Right ventricle myocardium superior (tissue), 1 donor: Measurements from ENCODE around the gene RTN1. TPM values are rescaled to one million over a fixed set of nuclear protein-coding genes. Genes with fewer than 3 reads are reported as not detected.
A peak's percentile ranks its signal among the peaks of the same experiment; 100 is the strongest.

Experiments
- ATAC-seq: fragments of 200-7000 bp; cut with Tn5 transposase; one replicate; pipeline ENCODE4 v1.9.1; 2020; ENCODE audit warnings: mild to moderate bottlenecking; ENCODE audit not compliant: poor library complexity
- DNase-seq: peaks from one replicate; pipeline ENCODE4 v3.0.0-alpha.2; 2020
- intact Hi-C: fragments of 100-400 bp; cut with DNase I; formaldehyde crosslinking; loops from one replicate; pipeline ENCODE4 v1.11.2; 2022
- long read RNA-seq: library from polyadenylated mRNA; unstranded; transcript quantifications from one replicate; pipeline ENCODE4 v2.0.0, GENCODE V29; 2021
- total RNA-seq: library from RNA; stranded (reverse); fragmentation: NEBNext Ultra II Directional; extraction: Animal tissue kit (Norgen Biotek cat#: 25700); gene quantifications from one replicate; pipeline ENCODE4 v1.2.1, GENCODE V29; 2021
- donor health status: DM: no; HTN: yes; CAD: no; lungs with severe emphysema.

Gene RTN1
- total RNA-seq: 1.1 TPM
- long read RNA-seq, partial matches to known transcripts: 0 of 3 reads
- long read RNA-seq, other reads (novel, unspliced or antisense): 1 of 3 reads

DNA sequence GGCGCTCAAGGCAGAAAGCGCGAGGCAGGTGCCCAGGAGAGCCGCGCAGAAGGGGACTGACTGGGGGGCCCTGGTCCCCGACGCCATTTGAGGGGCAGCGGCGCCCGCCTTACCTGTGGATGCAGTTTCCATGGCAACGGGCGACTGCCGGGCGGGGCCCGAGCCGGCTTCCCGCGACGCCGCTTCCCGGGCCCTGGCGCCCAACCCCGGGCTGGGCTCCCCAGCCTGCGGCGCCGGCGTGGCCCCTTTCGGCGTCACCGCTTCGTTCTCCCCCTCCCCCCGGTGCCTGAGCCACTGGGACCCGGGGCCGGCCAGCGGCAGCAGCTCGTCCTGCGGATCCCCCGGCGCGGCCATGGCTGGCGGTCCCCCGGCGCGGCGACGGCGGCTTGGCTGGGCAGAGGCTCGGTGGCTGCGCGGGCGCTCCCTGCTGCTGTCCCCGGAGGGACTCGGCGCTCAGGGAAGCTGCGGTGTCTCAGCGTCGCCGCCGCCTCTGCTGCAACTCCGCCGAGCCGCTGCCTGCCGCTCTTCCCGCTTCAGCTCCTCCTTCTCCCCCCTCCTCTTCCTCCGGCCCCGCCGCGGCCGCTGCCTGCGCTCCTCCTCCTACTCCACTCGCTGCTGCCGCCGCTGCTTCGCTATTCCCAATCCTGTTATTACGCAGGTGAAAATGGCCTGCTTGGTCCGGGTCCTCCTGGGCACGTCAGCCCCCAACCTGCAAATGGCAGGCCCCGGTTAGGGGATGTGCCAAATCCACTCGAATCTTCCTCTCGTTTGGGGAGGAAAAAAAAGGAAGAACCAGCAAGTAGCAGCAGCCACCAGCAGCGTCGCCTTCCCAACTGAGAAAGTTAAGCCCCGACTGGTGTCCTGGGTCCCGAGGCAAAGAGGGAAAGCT is at the start of gene RTN1:
Gene RTN1 (minus strand): TSS at position 500 of the 889 bp plus-strand sequence. CDS start 146 bp downstream, at position 354.
- peak; percentile 76 for DNase-seq
- ATAC-seq: peak; percentile 94
- intact Hi-C loops: no loop called here

DNA sequence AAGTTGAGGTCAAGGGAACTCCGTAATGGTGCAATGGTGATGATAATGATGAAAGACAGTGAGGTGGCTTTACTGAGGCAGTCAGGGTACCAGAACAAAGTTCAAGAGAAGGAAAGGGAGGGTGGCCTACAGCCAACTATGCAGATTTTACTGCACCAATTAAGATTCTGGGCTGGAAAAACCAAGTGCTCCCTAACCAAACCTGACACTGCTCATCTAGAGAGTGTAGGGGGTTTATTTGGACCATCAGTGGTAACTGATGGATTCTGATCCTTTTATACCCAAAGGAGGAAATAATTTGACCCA is 49.8 kb upstream of the RTN1 start:
- DNase-seq (no peak), ATAC-seq (no peak)
- intact Hi-C loops: no loop called here

- ATAC-seq: peak; percentile 45
- DNase-seq: peak; percentile 39
- intact Hi-C loops: no loop called here
Observed at GRCh38 chr14:59919570-59920377, 49.2 kb upstream of the RTN1 start, which contains the start of gene LRRC9. Gene LRRC9, plus strand, starts transcription at chr14:59920144.

DNA sequence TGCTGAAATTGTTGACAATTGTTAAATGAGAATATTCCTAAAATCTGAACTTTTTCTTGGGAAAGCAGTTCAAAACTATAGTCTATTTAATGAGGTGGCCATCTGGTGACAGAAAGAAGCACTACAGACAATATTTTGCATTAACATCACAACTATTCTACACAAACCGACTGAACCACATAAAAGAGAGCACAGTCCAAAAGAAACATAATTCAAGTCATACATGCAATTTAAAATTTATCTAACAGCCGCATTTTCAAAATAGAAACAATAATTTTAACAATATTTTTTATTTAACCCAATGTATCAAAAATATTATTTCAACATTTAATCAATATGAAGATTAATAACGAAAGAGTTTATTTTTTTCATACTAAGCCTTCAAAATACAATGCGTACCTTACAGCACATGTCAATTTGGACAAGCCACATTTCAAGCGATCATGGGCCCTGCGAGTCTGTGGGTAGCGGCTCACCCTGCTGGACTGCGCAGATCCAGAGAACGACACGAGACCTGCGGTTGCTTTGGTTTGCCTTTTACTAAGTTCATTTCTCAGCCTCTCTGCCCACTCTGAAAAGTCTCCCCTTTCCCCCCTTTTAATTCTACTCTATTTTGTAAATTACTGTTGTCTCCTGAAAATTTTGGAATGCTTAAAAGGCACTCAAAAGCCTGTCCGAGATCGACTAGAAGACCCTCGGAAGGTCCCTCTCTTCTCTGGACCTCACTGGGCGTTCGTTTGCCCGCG is 48.4 kb upstream of the RTN1 start:
- ATAC-seq (peak; percentile 75), DNase-seq (peak; percentile 33)
- intact Hi-C loops: no loop called here

DNA sequence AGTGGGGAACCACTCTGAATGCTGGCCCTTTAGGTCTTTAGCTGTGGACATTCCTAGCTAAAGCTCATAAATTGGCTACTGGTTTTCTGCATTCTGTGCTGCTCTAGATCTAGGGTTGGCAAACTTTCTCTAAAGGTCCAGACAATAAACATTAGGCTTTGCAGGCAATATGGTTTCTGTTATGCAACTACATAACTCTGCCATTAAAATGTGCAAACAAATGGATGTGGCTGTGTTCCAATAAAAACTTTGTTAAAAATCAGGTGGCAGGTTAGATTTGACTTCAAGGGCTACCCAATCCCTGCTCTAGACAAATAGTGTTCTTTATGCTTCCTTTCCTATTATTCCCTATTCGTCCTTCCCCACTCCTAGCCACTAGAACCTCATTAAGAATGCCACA is 42.6 kb upstream of the RTN1 start:
- intact Hi-C loops: no loop called here
- DNase-seq (no peak), ATAC-seq (no peak)

GRCh38 chr14:59912443-59912842 is 41.9 kb upstream of the RTN1 start:
- ATAC-seq (no peak), DNase-seq (no peak)
- intact Hi-C loops: no loop called here

- ATAC-seq: no peak
- intact Hi-C loops: no loop called here
- no peak for DNase-seq
Observed at GRCh38 chr14:59905188-59905587, 34.6 kb upstream of the RTN1 start.

GRCh38 chr14:59904184-59904583 is 33.6 kb upstream of the RTN1 start:
- intact Hi-C loops: no loop called here
- ATAC-seq: no peak
- DNase-seq: no peak

DNA sequence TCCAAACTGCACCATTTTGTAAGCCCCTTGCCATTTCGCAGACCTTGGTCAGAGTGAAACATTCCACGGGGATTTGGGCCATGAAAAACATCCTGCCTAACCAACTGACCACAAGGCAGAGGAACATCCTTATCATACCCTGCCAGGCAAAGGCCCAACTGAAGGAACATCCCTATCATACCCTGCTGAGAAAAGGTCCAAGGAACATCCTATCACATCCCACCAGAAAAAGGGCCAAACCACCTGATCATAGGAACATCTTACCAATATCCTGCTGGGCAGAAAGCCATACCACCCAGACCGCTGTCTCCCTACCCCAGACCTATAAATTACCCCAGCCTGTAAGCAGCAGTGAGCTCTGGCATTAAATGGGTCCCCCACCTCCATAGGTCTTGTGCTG is 30.0 kb upstream of the RTN1 start:
- DNase-seq: no peak
- intact Hi-C loops: no loop called here
- no peak for ATAC-seq

GRCh38 chr14:59897757-59898383 is 27.3 kb upstream of the RTN1 start:
- ATAC-seq (no peak), DNase-seq (no peak)
- intact Hi-C loops: no loop called here

DNA sequence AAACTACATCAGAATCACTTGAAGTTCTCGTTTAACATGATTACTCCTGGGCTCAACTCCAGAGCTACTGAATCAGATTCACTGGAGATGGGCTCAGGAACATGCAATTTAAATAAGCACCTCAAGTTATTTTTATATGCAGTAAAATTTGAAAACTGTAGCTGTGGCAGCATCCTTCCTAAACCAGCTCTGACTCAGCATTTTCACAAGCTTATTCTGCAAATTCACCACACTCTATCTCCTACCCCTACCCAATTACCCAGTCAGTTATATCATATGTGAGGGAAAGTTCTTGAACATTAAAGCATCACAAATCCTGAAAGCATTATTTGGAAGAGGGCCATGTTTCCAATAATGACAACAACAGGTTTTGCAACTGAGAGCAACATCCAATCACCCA is 25.1 kb upstream of the RTN1 start:
- DNase-seq: no peak
- intact Hi-C loops: no loop called here
- ATAC-seq: no peak

DNA sequence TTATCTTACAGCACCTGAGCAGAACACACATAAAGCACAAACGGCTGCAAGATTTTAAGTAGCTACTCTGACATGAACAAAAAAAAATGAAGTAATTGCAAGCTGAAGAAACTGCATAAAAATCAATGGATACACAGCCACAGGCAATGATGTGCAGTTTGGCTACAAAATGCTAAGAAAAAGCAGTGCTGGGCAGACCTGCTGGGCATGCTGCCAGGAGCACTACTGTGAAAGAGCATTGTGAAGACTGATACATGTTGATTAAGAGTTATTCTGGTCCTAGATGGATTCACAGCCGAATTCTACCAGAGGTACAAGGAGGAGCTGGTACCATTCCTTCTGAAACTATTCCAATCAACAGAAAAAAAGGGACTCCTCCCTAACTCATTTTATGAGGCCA is 20.1 kb upstream of the RTN1 start:
- DNase-seq: no peak
- no peak for ATAC-seq
- intact Hi-C loops: no loop called here

DNA sequence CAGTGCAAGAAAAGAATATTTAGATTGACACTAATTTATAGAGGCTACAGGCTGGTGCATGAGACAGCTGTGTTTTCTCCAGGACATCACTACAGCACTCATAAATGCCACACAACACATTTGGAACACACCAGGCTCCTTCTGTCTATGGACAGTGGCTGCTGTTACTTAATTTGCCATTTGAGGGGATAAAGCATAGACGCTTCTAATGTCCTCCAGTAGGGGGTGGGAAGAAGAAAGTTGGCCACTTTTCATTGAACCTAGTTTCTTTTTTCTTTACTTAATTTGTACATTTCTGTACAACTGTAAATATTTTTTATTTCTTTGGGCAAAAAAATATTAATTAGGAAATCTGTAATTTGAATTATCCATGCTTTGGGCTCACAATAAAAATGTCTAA is 12.4 kb upstream of the RTN1 start:
- no peak for DNase-seq
- intact Hi-C loops: no loop called here
- no peak for ATAC-seq

DNA sequence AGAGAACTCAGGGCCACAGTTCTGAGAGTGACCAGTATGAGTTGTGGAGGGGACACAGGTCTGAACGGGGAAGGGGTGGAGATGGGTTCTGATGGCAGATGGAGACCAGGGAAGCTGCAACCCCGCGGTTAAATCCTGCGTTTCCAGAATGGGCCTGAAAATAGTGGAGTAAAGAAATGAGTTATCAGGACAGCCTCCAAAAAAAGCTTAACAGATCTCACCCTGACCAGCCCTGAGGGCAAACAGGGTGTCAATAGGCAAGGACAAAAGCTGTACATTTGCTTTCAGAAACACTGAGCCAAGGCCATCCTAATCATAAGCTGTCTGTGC is 555 bp upstream of the RTN1 start:
- intact Hi-C loops: no loop called here
- ATAC-seq (no peak), DNase-seq (no peak)

DNA sequence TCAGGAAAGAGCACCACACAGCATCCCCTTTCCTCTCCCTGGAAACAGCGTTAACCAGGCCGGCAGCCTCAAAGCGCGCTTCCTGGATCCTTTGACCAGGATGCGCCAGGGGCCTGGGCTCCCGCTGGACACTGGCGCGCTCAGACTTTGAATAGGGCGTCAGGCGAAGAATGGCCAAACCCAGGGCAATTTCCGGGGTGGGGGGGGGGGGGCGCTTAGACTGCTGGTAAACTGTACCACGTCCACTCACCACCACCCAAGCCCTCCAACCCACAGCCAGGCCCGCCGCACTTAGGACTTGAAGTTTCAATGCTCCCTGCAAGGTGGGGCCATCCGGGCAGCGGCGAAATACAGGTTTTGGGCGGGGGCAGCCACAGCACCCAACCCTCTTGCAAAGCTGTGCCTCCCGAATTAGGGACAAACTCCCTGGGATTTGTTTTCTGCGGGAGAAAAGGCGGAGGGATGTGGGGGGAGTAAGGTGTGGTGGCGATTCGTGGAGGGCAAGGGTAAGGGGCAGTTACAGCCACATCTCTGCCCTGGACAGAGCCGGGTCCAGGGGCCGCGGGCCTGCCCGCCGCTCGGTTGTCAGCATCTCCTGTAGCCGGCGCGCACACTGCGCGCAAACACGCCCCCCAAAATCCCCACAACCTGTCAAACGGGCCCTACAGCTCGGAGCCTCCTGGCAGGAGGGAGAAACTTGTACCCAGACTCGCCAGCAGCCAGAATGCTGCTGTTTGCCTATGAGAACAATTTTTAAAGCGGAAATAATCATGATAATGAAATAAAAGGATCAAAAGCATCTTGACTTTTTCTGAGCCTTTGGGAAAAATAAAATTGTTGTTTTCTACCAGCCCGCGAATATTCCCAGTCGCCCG is 958 bp downstream of the RTN1 start:
- ATAC-seq: no peak
- intact Hi-C loops: no loop called here
- DNase-seq: no peak

DNA sequence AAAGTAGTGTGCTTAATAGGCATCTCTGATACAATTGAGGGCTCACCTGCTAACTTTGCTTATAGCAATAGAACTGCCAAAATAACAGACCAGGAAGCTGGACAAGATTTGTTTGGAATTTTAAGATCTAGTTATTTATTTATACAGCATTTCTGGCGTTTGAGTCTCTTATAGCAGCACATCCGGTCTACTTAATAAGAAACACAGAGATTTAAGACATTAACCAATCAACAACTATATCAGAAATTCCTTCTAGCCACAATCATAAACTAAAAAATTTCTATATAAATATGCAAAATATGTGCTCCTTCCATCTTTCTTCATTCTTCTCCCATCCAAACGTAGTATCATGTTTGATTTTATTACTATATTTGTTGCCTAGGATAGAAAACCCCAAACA is 2.6 kb downstream of the RTN1 start:
- intact Hi-C loops: no loop called here
- no peak for ATAC-seq
- no peak for DNase-seq

GRCh38 chr14:59863806-59864525 is 6.6 kb downstream of the RTN1 start:
- intact Hi-C loops: no loop called here
- ATAC-seq: no peak
- DNase-seq: no peak
